Stimulated activated CD4-positive, alpha-beta T cell treated with anti-CD3 and anti-CD28 coated beads, Interleukin-4, amount 100 ng/mL, for 1 hour (primary cell): ENCODE results near the gene ALPK1.

Source experiments
- DNase-seq: peaks from one replicate; pipeline ENCODE4 v3.0.0-alpha.2; 2020

Gene ALPK1

DNA sequence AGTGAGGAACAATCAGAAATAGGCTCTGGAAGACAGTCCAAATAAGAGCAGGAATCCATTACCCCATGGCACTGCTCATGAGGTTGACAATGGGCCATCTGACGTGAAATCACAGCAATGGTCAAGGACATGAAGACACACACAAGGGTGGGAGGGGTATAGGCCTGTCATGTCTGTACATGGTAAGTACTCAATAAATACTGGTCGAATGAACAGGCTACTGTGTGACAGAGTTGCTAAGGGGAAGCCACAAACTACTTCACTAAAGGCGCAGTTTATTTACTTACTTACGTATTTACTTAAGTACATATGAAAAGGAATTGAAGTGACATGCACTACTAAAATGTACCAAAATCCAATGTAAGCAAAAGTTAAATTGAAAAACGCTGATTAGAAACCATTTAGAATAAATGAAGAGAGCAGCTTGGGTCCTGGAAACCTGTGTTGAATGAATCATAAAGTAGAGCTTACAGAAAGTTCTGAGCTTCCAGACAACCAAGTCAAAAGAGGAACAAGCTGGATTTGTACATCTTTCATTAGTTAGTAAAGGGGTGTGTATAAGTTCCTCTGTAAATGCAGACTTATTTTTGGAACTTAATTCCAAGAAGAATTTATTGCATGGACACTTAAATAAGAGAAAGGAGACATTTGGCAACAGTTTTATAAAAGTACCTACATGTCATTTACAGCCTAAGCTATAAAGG lies 32.7 kb downstream of the ALPK1 start:
- no peak for DNase-seq

DNA sequence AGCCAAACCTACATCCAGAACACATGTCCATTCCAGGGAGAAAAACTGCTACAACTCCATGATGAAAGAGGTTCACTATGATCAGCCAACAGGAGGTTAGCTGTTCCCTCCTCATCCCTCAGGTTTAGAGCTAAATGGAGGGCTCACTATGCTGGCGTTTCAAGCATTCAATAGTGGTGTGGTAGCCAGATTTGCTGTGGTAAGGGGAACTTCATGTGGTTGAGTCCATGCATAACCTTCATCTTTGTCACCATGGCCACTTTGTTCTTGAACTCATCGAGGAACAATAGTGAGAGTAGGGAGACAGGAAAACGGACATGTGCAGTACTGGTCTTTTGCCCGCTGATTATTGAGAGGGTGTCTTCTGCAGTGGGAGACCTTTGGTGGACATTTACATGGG lies 33.8 kb downstream of the ALPK1 start:
- no peak for DNase-seq

GRCh38 chr4:112332398-112332797 lies 35.2 kb downstream of the ALPK1 start:
- DNase-seq, result no peak

- DNase-seq, result no peak
Observed at GRCh38 chr4:112340023-112340422, 42.9 kb downstream of the ALPK1 start.

GRCh38 chr4:112341033-112341432 lies 43.9 kb downstream of the ALPK1 start:
- DNase-seq, result no peak

DNA sequence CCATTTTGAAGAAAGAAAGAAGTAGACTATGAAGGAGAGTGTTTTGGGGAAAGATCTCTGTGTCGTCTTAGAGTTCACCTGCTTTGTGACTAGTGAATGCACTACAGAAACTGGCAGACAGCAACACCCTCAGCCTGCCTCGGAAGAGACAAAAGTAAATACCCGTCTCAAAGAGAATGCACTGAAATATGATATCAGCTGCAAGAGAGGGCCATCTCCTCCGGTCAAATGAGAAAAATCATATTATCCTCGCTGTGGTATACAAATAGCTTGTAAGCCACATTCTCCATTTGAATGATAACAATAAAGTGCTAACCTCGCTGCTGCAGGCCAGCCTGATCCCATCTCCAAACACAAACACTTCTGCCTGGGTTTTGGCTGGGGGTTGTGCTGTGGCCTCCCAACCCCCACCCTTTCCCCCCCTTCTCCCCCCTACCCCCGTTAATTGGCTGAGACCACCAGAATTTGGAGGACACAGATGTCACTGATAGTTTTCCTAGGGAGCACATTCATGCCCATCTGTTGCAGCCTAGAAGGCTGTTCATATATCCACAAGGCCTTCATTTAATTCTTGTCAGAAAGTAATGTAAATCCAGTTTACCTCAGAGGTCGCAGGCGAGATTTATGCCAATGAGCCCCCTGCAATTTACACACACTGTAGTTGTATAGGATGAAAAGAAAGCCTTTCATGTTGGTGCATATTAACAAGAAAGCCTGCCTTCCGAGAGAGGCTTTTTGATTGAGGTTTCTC lies 46.3 kb downstream of the ALPK1 start:
- DNase-seq, result no peak

DNA sequence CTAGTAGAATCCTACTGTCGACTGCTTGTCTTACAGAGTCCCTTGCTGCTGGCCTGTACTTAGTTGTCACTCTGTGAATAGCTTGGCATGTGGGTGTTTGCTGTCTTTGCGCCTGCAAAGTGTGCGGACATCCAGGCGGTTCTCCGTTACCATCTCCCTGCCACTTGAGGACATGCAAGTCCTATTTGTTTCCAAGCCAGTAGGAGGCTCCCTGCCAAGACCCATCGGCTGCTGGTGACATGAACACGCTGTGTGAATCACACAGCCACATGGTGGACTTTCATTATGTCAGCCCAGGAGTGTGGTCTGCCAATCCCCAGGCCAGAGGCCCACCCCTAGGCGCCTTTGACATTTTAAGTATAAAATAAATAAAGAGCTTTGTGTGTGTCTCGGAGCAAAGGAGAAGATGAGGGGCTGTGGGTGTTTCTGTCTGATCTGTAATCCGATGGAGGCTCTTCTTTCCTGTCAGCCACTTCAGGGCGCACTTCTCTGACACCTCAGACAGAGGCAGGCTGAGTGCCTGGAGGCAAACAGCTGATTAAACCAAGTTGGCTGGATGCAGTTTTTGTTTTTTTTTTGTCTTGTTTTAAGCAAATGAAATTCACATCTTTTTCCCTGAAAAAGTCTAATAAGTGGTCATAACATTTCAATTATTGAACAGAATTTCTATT lies 51.5 kb downstream of the ALPK1 start:
- DNase-seq, result no peak

- no peak for DNase-seq
Observed at GRCh38 chr4:112352736-112353135, 55.6 kb downstream of the ALPK1 start.

- DNase-seq, result no peak
Observed at GRCh38 chr4:112355662-112356061, 58.5 kb downstream of the ALPK1 start.

DNA sequence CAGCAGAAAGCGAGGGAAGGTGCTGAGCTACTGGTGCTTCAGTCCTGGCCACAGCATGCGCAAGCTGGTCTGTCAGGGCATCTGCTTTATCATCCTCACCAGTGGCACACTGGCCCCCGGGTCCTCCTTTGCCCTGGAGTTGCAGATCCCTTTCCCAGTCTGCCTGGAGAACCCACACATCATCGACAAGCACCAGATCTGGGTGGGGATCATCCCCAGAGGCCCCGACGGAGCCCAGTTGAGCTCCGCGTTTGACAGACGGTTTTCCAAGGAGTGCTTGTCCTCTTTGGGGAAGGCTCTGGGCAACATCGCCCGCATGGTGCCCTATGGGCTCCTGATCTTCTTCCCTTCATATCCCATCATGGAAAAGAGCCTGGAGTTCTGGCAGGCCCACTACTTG lies 60.3 kb downstream of the ALPK1 start:
- no peak for DNase-seq

- DNase-seq, result no peak
Observed at GRCh38 chr4:112357897-112358296, 60.7 kb downstream of the ALPK1 start.

DNA sequence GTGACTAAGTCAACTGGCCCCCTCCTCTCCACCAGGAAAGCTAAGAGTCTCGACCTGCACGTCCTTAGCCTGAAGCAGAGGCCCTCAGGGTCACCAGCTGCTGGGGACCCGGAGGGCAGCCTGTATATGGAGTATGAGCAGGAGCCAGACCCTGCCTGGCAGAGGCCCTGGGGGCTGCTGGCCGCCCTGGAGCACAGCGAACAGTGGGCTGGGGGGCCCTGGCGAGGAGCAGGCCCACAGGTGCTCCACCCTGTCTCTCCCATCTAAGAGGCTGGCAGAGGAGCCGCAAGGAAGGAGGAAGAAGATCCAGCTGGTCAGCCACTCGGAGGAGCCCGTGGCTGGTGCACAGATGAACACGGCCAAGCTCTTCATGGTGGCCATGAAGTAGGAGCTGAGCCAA lies 61.2 kb downstream of the ALPK1 start:
- no peak for DNase-seq

DNA sequence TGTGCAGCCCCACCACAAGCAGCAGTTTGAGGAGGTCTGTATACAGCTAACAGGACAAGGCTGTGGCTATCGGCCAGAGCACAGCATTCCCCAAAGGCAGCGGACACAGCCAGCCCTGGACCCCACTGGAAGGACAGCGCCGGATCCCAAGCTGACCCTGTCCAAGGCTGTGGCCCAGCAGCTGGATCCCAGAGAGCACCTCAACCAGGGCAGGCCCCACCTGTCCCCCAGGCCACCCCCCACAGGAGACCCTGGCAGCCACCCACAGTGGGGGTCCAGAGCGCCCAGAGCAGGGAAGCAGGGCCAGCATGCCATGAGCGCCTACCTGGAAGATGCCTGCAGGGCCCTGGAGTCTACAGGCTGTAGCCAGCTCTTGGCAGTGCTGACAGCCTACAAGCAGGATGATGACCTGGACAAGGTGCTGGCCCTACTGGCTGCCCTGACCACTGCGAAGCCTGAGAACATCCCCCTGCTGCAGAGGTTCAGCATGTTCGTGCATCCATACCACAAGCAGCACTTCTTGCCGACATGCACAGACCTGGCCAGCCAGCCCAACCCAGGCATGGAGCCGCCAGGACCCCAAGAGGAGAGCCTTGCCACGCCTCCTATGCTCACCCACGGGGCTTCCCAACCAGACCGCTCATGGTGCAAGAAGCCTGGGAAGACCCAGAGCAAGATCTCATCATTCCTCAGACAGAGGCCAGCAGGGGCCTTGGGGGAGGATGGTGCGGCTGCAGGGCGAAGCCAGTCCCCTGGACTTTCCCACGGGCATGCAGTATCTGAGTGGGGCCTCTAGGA lies 62.0 kb downstream of the ALPK1 start:
- DNase-seq, result no peak

DNA sequence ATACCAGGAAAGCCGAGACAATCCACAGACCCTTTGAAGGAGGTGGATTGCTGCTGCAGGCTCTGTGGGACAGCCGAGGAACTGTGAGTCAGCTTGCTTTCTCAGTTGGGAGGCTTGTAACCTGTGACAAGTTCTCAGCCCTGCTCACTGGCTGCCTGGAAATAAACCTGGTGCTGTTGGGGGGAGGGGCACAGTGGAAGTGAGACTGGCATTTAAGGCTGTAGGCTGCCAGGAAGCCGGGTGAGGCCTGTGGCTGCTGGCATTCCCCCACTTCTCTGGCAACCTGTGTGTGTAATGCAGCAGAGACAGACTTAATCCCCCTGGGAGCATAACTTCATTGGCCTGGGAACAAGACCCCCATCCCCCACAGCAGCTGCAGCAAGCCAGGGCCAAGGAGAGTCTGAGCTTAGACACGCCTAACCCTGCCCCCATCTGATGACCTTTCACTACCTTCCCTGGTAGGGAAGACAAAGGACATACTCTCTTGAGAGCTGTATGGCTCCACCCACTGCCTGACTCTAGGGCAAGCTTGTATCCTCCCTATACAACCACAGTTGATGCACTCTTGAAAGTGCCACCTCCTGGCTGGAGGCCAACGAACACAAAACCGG lies 64.1 kb downstream of the ALPK1 start:
- no peak for DNase-seq

GRCh38 chr4:112370466-112370865 lies 73.3 kb downstream of the ALPK1 start:
- DNase-seq, result no peak

- no peak for DNase-seq
Observed at GRCh38 chr4:112371361-112371760, 74.2 kb downstream of the ALPK1 start.

DNA sequence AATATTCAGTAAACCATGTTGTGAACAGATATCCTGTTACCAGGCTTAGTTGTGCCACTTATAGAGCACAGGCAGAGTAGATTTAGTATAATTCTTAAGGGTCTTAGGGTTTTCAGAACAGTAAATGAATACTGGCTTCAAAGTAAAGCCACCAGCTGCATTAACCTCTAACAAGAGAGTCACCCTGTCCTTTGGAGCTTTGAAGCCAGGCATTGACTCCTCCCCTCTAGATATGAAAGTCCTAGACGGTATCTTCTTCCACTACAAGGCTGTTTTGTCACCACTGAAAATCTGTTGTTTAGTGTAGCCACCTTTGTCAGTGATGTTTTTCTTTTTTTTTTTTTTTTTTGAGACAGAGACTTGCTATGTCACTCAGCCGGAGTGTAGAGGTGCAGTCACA lies 77.7 kb downstream of the ALPK1 start:
- DNase-seq, result no peak

DNA sequence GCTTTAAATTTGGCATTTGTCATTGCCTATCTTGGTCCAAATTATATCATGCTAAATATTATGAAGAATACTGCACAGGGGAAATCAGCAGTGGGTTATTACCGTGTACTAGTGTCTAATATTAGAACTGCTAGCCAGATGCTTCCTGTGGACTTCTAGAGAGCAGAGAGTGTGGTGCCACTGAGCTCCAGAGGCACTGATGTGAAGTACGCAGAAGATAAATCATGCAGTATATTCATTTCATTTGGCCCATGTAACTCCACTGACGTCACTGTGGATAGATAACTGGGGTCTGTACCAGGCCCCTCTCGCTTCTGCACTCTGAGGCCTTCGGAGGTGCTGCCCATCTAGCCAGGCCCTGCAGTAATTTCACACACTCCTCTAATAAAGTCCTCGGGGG lies 80.0 kb downstream of the ALPK1 start:
- no peak for DNase-seq

DNA sequence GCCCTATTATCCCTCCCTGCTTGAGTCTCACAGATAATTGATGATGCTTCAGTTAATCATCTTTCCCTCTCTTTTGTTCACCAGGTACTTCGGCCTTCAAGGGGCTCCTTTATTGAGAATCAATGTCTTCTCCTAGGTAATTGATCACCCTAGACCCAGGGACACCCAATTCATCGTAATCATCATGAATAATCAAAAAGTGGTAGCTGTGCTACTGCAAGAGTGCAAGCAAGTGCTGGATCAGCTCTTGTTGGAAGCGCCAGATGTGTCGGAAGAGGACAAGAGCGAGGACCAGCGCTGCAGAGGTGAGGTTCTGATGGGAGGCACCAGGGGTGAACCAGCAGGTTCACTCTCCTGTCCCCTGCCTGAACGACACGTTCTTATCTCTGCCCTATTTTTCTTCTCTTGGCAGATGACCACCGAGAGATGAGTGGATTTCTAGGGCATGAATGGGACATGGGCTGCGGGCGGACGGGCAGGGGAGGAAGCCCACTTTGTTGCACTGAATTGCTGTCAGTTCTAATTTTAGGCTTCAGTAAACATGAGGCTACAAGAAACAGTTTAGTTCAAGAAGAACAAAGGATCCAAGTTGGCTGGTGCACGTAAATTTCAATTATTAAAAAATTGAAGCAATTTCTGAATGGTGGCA lies 80.5 kb downstream of the ALPK1 start:
- no peak for DNase-seq

DNA sequence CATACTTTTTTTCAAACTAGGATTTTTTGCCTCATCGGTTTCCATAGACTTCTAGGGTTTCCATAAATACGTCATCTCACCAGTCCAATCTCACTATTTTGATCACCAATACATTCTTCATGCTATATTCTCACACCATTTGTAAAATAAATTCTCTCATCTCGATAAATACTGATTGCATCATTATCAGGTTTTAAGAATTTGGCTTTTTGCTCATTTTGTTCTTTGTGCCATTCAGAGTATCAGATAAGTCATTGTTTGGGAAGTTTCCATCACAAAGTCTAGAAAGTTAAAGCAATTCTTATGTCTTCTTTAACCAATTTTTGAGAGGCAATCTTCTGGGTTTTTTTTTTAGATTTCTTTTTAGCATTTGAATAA lies 81.1 kb downstream of the ALPK1 start:
- DNase-seq, result no peak

DNA sequence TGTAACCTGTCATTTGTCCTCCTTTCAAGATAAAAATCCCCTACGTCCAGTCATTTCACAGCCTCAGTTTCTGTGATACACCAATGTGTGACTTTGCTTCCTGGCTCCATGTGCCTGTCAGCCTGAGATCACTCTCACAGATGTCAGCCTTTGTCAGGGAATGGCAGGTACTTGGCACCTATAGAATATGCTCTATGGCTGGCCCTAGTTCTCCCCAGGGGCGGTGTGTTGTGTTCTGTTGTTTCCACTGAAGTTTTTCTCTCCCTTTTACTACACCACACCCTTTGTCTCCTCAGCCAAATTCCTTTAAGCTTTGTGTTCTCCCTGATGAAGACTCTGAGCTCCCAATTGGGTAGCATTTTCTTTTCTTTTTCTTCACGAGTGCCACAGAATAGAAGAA lies 81.7 kb downstream of the ALPK1 start:
- DNase-seq, result no peak

DNA sequence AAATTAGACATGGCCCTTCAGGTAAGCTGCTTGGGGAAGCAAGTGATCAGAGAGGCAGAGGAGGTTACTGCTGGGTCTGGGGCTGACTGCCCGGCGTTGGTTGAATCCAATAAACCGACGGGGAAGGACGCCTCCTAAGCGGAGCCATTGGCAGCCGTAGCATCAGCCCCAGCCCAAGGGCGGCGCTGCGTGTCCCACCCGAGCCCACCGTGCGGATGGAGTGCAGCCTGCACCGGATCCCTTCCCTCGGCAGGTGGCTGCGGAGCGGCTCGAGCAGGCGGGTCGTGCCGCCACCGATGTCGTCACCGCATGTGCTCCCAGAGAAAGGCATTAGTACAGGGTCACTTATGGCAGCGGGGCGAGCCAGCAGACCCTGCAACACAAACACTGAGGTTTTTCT lies 82.1 kb downstream of the ALPK1 start:
- no peak for DNase-seq
